ENCODE results near the gene PFKL.

DNA sequence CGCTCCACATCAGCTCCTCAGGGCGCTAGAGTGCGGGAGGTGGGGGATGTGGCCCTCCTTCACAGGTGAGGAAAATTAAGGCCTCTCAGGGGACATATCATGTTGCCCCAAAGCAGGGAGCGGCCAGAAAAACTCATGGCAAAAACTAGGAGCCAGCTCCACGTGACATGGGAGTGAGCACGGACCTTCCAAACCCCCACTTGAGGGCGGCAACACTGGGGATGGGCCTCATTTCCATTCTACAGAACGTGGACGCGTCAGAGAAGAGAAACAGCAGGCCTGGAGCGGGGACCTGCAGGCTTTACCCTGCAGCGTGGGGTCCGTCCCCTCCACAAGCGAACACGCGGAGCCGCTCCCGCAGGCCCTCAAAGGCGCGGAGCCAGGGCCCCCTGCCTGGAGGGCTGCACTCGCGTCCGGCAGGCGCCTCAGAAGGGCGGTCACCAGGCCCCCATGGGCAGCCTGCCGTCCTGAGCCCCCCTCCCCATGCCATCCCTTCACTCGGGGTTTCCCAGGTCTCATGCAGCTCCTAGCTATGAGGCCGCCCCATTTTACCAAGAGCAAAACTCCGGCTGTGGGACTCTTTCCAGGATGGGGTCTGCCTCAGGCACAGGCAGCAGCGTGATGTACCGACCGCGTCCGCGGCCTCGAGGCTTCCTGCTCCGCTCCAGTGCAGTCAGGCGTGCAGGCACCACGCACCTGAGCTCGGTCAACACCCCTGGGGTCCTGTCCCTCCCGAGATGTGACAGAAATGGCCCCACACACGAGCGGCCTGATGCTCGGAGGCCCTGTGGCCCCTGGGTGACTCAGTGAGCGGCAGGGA lies 33.9 kb downstream of the PFKL start:
- no peak for TF ChIP-seq POLR2A (IDR thresholded peaks at IDR 0.05; ENCODE audit: low read length)
- no peak for TF ChIP-seq GATA1 (IDR thresholded peaks at IDR 0.05; ENCODE audit: low read depth, low read length)

All from erythroblast (primary cell).